Uterus (tissue), 4 donors: ENCODE results near the gene TK2. TPM values are rescaled to one million over a fixed set of nuclear protein-coding genes. Genes with fewer than 3 reads are reported as not detected.

Experiments
- DNase-seq, 2 donors: peaks; one replicate each; pipeline ENCODE4 v3.0.0-alpha.2; 2019 to 2020
- H3K27ac ChIP-seq, 2 donors: fragments of 200-600 bp; sonication (generic); 1 replicate in 1 of 2; 2 replicates in 1 of 2; pipeline ENCODE4 v1.5.1; 2016 to 2018
- H3K27me3 ChIP-seq, 2 donors: fragments of 200-600 bp; sonication (generic); one replicate each; pipeline ENCODE4 v1.5.1; 2018 to 2019; ENCODE audit warnings: control low read depth in 1 of 2
- H3K36me3 ChIP-seq, 2 donors: fragments of 200-600 bp; sonication (generic); one replicate each; pipeline ENCODE4 v1.5.1; 2019; ENCODE audit warnings: control low read depth in 1 of 2
- H3K4me1 ChIP-seq, 2 donors: fragments of 200-600 bp; sonication (generic); one replicate each; pipeline ENCODE4 v1.5.1; 2018 to 2019; ENCODE audit warnings: control low read depth in 1 of 2
- H3K4me3 ChIP-seq, 2 donors: fragments of 200-600 bp; sonication (generic); 1 replicate in 1 of 2; 2 replicates in 1 of 2; pipeline ENCODE4 v1.5.1; 2018 to 2019; ENCODE audit warnings: mild to moderate bottlenecking in 1 of 2
- H3K9me3 ChIP-seq, 2 donors: fragments of 200-600 bp; sonication (generic); one replicate each; pipeline ENCODE4 v1.5.1; 2019; ENCODE audit warnings: control low read depth in 1 of 2
- POLR2A ChIP-seq, 2 donors: fragments of 450-650 bp; IDR thresholded peaks; one replicate each; pipeline ENCODE4 v1.6.1; 2016; ENCODE audit warnings: antibody characterized with exemption in 2 of 2, mild to moderate bottlenecking in 1 of 2, moderate library complexity in 1 of 2
- intact Hi-C: fragments of 100-400 bp; cut with DNase I; formaldehyde crosslinking; loops from one replicate; pipeline ENCODE4 v1.15.1; 2023; ENCODE audit warnings: low total_unique reads
- total RNA-seq, 4 donors: library from RNA; depleted of rRNA in 3 of 4; stranded (reverse); fragments of >200 nt in 3 of 4; gene quantifications; one replicate each; pipeline versions ENCODE4 v1.1.0 to v1.2.4, GENCODE V29; 2014 to 2023
- TF ChIP-seq, protein P1 (sequence below), 4 experiments: fragments of 200-600 bp in 2 of 4; fragments of 450-650 bp in 2 of 4; sonication (generic) in 2 of 4; IDR thresholded peaks; one replicate each; pipeline ENCODE4 v1.5.1; 2016 to 2019; ENCODE audit warnings: antibody characterized with exemption in 4 of 4, mild to moderate bottlenecking in 2 of 4, moderate library complexity in 1 of 4
- donor health status: DM: yes; HTN: yes; CAD: no.

Gene TK2
- total RNA-seq, 4 donors from 2014 or later, result 13.6 to 52.6 (median 39.2) TPM

DNA sequence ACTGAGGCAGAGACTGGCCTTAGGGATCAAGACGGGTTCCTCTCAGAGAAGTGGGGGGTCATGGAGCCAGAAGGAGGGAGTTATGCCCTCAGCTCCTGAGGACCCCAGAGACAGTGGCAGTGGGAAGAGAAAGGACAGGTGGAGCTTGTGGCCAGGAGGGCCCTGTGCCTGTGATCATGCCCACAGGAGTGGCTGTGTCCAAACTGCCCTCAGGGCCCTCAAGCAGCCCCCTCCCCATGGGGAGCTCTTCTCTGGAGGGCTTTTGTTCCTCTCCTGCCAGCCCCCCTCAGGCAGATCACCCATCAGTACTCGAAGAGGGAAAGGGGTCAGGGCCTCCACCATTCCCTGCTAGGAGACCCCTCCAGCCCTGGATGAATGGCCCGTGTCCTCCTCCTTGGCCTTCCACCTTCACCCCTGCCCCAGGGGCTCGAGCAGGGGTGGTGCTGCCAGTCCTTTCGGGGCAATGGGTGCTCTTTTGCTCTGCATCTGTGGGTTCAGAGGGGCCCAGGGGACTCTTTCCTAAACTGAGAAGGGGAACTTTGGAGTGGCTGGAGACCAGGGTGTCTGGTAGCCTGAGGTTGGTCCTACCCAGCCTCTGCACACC lies 70.2 kb downstream of the TK2 start:
- peak in 1 of 2 donors; percentile 7 for DNase-seq
- intact Hi-C loops, result loop anchor here (5.0 kb wide), 1 partner anchor 72 kb away; no protein-coding TSS in a partner anchor
- no peaks in the 10 kb centered on the region for H3K36me3 ChIP-seq

DNA sequence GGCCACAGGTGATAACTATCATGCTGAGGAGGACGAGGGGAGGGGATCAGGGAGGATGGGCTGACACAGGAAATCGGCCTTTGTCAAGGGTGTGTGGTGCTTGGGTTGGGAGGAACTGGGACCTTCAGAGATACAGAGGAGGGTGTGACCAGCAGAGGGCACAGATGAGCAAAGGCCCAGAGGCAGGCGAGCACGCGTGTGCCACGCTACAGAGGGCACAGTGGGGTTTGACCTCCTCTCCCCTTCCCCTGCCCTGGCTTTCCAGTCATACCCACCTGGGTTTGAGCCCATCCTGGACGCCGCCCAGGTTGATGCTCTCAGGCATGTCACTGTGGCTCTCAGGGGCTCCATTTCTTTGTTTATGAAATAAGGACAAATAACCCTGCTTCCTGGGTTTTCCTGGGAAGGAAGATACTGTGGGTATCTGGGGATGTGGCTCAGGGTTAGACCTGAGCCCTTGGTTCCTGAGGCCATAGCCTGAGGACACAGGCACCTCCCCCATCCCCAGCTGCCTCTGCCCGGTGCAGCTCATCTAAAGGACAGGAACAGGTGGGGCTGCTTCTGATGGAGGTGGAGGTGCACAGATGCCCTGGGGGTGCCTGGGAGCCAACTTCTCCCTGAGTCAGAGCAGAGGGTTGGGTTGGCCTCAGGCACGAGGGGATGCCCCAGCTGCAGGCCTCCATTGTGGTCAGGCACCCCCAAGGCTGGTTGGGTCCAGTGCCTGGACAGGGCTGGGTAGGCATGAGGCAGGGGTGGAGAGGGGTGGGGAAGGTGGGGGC lies 71.0 kb downstream of the TK2 start:
- Histone ChIP-seq H3K9me3 (no peaks in the 10 kb centered on the region), H3K27me3 (no peaks in the 10 kb centered on the region), H3K36me3 (no peaks in the 10 kb centered on the region), H3K4me1 (no peaks in the 10 kb centered on the region), H3K4me3 (no peak overlapping the region), H3K27ac (no peak overlapping the region)
- peak; percentile 58 to 69 for DNase-seq
- no peak for TF ChIP-seq POLR2A (IDR thresholded peaks at IDR 0.05)
- TF ChIP-seq, protein P1, sequence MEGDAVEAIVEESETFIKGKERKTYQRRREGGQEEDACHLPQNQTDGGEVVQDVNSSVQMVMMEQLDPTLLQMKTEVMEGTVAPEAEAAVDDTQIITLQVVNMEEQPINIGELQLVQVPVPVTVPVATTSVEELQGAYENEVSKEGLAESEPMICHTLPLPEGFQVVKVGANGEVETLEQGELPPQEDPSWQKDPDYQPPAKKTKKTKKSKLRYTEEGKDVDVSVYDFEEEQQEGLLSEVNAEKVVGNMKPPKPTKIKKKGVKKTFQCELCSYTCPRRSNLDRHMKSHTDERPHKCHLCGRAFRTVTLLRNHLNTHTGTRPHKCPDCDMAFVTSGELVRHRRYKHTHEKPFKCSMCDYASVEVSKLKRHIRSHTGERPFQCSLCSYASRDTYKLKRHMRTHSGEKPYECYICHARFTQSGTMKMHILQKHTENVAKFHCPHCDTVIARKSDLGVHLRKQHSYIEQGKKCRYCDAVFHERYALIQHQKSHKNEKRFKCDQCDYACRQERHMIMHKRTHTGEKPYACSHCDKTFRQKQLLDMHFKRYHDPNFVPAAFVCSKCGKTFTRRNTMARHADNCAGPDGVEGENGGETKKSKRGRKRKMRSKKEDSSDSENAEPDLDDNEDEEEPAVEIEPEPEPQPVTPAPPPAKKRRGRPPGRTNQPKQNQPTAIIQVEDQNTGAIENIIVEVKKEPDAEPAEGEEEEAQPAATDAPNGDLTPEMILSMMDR (IDR thresholded peaks at IDR 0.05), result peak; percentile 52 to 75 (median 64)
- intact Hi-C loops, result no loop called here

More for the DNA sequence above, 70.2 kb downstream of the TK2 start:
- Histone ChIP-seq H3K27ac (no peak overlapping the region), H3K4me1 (no peaks in the 10 kb centered on the region), H3K9me3 (no peaks in the 10 kb centered on the region), H3K27me3 (no peaks in the 10 kb centered on the region), H3K4me3 (no peak overlapping the region)
- no peak for TF ChIP-seq POLR2A (IDR thresholded peaks at IDR 0.05)
- TF ChIP-seq, protein P1 (IDR thresholded peaks at IDR 0.05), result no peak

DNA sequence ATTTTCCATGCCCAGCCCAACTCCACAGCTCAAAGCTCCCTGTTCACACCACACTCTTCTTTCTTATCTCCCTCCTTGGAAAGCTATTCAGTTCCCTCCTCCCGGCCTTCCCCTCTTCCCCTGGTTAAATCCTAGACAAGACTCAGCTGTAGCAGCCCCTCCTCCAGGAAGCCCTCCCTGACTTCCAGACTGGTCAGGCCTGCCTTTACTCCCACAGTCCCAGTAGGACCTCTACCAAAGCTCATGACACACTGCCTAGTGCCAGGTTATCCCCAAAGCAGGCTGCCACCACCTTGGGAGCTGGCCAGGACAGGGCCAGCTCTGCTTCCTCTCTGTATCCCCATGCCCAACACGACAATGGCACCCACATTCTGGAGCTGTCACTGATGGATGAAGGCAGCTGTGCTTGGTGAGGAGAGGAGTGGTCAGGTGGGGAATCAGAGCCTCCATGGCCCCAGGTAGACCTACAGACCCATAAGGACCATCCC lies 72.8 kb downstream of the TK2 start:
- TF ChIP-seq, protein P1 (IDR thresholded peaks at IDR 0.05), result no peak
- TF ChIP-seq POLR2A (IDR thresholded peaks at IDR 0.05), result no peak
- intact Hi-C loops, result no loop called here

DNA sequence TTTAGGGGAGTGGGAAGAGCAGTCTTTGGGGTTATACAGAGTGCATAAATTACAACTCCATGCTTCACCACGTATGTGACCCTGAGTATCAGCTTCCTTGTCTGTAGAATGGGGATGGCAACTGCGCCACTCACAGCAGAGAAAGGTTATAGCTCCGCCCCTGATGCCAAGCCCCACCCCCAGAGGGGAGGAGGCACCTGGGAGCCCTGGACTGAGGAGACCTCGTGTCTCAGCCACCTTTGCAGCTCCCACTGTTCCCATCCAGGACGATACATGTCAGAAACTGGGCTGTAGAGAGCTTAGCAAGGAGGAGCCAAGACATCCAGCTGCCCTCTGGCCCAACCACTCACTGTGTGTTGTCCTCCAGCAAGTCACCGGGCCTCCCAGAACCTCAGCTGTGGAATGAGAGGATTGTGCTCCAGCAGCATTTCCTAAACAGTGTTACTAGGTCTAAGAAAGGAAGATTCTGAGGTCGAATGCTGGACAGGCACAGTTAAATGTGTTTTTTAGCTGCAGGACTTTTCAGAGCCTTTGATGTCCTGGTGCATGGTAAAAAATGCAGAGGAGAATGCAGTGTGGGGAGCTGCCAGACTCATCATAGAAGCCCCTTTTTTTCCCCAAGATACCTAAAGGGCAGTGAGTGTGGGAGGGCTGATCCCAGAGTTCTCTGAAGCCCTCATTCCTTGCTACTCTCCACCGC lies 73.4 kb downstream of the TK2 start:
- no peaks in the 10 kb centered on the region for H3K9me3 ChIP-seq
- intact Hi-C loops, result no loop called here
- no peak for TF ChIP-seq POLR2A (IDR thresholded peaks at IDR 0.05)
- TF ChIP-seq, protein P1 (IDR thresholded peaks at IDR 0.05), result no peak
- H3K27ac ChIP-seq, result no peak overlapping the region
- H3K4me3 ChIP-seq, result no peak overlapping the region
- no peaks in the 10 kb centered on the region for H3K4me1 ChIP-seq
- no peaks in the 10 kb centered on the region for H3K27me3 ChIP-seq
- DNase-seq, result peak in 1 of 2 donors; percentile 15
- no peaks in the 10 kb centered on the region for H3K36me3 ChIP-seq

More for the DNA sequence above, 72.8 kb downstream of the TK2 start:
- Histone ChIP-seq H3K4me3 (no peak overlapping the region), H3K36me3 (no peaks in the 10 kb centered on the region), H3K27me3 (no peaks in the 10 kb centered on the region), H3K4me1 (no peaks in the 10 kb centered on the region), H3K9me3 (no peaks in the 10 kb centered on the region), H3K27ac (no peak overlapping the region)
- DNase-seq, result peak in 1 of 2 donors; percentile 9
